GM23338 (cell line): ENCODE results near the gene SAAL1. TPM values are rescaled to one million over a fixed set of nuclear protein-coding genes. Genes with fewer than 3 reads are reported as not detected.

ENCODE experiments used
- ATAC-seq: fragments of 200-7000 bp; cut with Tn5 transposase; 3 replicates; pipeline ENCODE4 v1.9.1; 2020
- DNase-seq: peaks from one replicate; pipeline ENCODE4 v3.0.0-alpha.2; 2015; ENCODE audit warnings: low spot score
- H2AFZ ChIP-seq: fragments of 200-600 bp; sonication (generic); 2 replicates; pipeline ENCODE4 v1.8.0; 2016; ENCODE audit warnings: antibody characterized with exemption, mild to moderate bottlenecking, moderate library complexity
- H3F3A ChIP-seq: fragments of 200-600 bp; sonication (generic); replicated peaks from 2 replicates; pipeline ENCODE4 v1.8.0; 2017; ENCODE audit warnings: antibody characterized with exemption, mixed run types, low read depth
- H3K27ac ChIP-seq: fragments of 200-600 bp; sonication (generic); 2 replicates; pipeline ENCODE4 v1.6.1; 2016; ENCODE audit warnings: low read depth
- H3K27me3 ChIP-seq: fragments of 200-600 bp; sonication (generic); 2 replicates; pipeline ENCODE4 v1.8.0; 2016; ENCODE audit warnings: mild to moderate bottlenecking, mixed run types, moderate library complexity; ENCODE audit not compliant: insufficient read depth
- H3K36me3 ChIP-seq: fragments of 200-600 bp; sonication (generic); 2 replicates; pipeline ENCODE4 v1.8.0; 2016; ENCODE audit warnings: mild to moderate bottlenecking; ENCODE audit not compliant: insufficient read depth
- H3K4me1 ChIP-seq: fragments of 200-600 bp; sonication (generic); 2 replicates; pipeline ENCODE4 v1.8.0; 2016; ENCODE audit warnings: mild to moderate bottlenecking, moderate library complexity; ENCODE audit not compliant: insufficient read depth
- H3K4me2 ChIP-seq: fragments of 200-600 bp; sonication (generic); 2 replicates; pipeline ENCODE4 v1.7.1; 2017; ENCODE audit warnings: mixed run types
- H3K4me3 ChIP-seq: fragments of 200-600 bp; sonication (generic); 2 replicates; pipeline ENCODE4 v1.6.1; 2016; ENCODE audit warnings: mixed run types
- H3K79me2 ChIP-seq: fragments of 200-600 bp; sonication (generic); replicated peaks from 2 replicates; pipeline ENCODE4 v1.8.0; 2017; ENCODE audit warnings: mild to moderate bottlenecking; ENCODE audit not compliant: insufficient read depth
- H3K9me2 ChIP-seq: fragments of 200-600 bp; sonication (generic); 2 replicates; pipeline ENCODE4 v1.8.0; 2017; ENCODE audit not compliant: insufficient read depth
- H4K20me1 ChIP-seq: fragments of 200-600 bp; sonication (generic); replicated peaks from 2 replicates; pipeline ENCODE4 v1.8.0; 2017; ENCODE audit warnings: mild to moderate bottlenecking; ENCODE audit not compliant: insufficient read depth
- H3K27ac Mint-ChIP-seq: 2 replicates; pipeline ENCODE4 v1.8.0; 2020; ENCODE audit warnings: inconsistent platforms, mild to moderate bottlenecking, moderate library complexity, mixed read lengths
- H3K27me3 Mint-ChIP-seq: 3 replicates; pipeline ENCODE4 v1.8.0; 2022; ENCODE audit warnings: low read depth, mild to moderate bottlenecking, moderate library complexity, mixed read lengths, inconsistent platforms; ENCODE audit not compliant: insufficient read depth, poor library complexity
- H3K36me3 Mint-ChIP-seq: 3 replicates; pipeline ENCODE4 v1.8.0; 2021; ENCODE audit warnings: low read depth, mild to moderate bottlenecking, inconsistent platforms, moderate library complexity, mixed read lengths
- H3K4me1 Mint-ChIP-seq: 3 replicates; pipeline ENCODE4 v1.8.0; 2020; ENCODE audit warnings: mild to moderate bottlenecking, inconsistent platforms, mixed read lengths
- H3K4me3 Mint-ChIP-seq: 3 replicates; pipeline ENCODE4 v1.8.0; 2021; ENCODE audit warnings: moderate library complexity, mild to moderate bottlenecking, inconsistent platforms, mixed read lengths
- H3K9me3 Mint-ChIP-seq: 3 replicates; pipeline ENCODE4 v1.8.0; 2020; ENCODE audit warnings: moderate library complexity, mild to moderate bottlenecking, inconsistent platforms, mixed read lengths
- CREB1 ChIP-seq: fragments of 250-450 bp; sonication (Bioruptor Pico); IDR thresholded peaks from 2 replicates; pipeline ENCODE4 v1.5.0; 2020; ENCODE audit warnings: low read depth, mild to moderate bottlenecking, moderate library complexity
- CTCF ChIP-seq, 2 experiments: fragments of 200-600 bp in 1 of 2; sonication (generic) in 1 of 2; conservative IDR thresholded peaks; 2 replicates each; pipeline versions ENCODE4 v1.5.1 to v1.6.1; 2016 to 2017; ENCODE audit warnings: antibody characterized with exemption in 2 of 2, low read depth in 2 of 2, mild to moderate bottlenecking in 2 of 2, moderate library complexity in 1 of 2
- EZH2 ChIP-seq: fragments of 200-600 bp; sonication (generic); IDR thresholded peaks from one replicate; pipeline ENCODE4 v1.8.0; 2017; ENCODE audit warnings: antibody characterized with exemption, mild to moderate bottlenecking, low read depth; ENCODE audit not compliant: unreplicated experiment
- EZH2phosphoT487 ChIP-seq: fragments of 200-600 bp; sonication (generic); IDR thresholded peaks from one replicate; pipeline ENCODE4 v1.8.1; 2018; ENCODE audit warnings: antibody characterized with exemption; ENCODE audit not compliant: unreplicated experiment
- JUNB ChIP-seq: IDR thresholded peaks from one replicate; pipeline ENCODE4 v1.6.1; 2016; ENCODE audit warnings: antibody characterized with exemption; ENCODE audit not compliant: unreplicated experiment
- NANOG ChIP-seq: IDR thresholded peaks from 2 replicates; pipeline ENCODE4 v1.6.1; 2016; ENCODE audit warnings: antibody characterized with exemption, borderline replicate concordance
- POLR2AphosphoS5 ChIP-seq: IDR thresholded peaks from 2 replicates; pipeline ENCODE4 v1.6.1; 2016; ENCODE audit warnings: antibody characterized with exemption, low read depth
- REST ChIP-seq: IDR thresholded peaks from one replicate; pipeline ENCODE4 v1.6.1; 2018; ENCODE audit warnings: antibody characterized with exemption; ENCODE audit not compliant: unreplicated experiment
- STAT1 ChIP-seq: IDR thresholded peaks from one replicate; pipeline ENCODE4 v1.6.1; 2016; ENCODE audit warnings: antibody characterized with exemption; ENCODE audit not compliant: unreplicated experiment
- ZNF114 ChIP-seq: fragments of 250-450 bp; sonication (Bioruptor Pico); IDR thresholded peaks from 2 replicates; pipeline ENCODE4 v1.5.0; 2020; ENCODE audit warnings: mild to moderate bottlenecking, moderate library complexity
- ZNF331 ChIP-seq: fragments of 250-450 bp; sonication (Bioruptor Pico); IDR thresholded peaks from 2 replicates; pipeline ENCODE4 v1.5.0; 2020; ENCODE audit warnings: low read depth, mild to moderate bottlenecking, moderate library complexity
- polyA plus RNA-seq: library from polyadenylated mRNA; unstranded; fragments of >200 nt; fragmentation: Nextera tagmentation; extraction: Ambion mirVana; gene quantifications from 2 replicates; pipeline ENCODE4 v1.2.1, GENCODE V29; 2016
- total RNA-seq: library from RNA; depleted of rRNA; stranded (reverse); fragments of >200 nt; shearing (Covaris generic); gene quantifications from 2 replicates; pipeline ENCODE4 v1.2.3, GENCODE V29; 2014
- TF ChIP-seq, protein P1 (sequence below): IDR thresholded peaks from 2 replicates; pipeline ENCODE4 v1.6.1; 2016; ENCODE audit warnings: antibody characterized with exemption
- TF ChIP-seq, protein P2 (sequence below): fragments of 250-450 bp; sonication (Bioruptor Pico); IDR thresholded peaks from 2 replicates; pipeline ENCODE4 v1.5.0; 2020; ENCODE audit warnings: mild to moderate bottlenecking, moderate library complexity

Gene SAAL1
- total and polyA plus RNA-seq, 2 experiments from 2014 or later: 45.9 to 61.0 TPM

GRCh38 chr11:18105086-18105801 is 638 bp downstream of the SAAL1 start:
- Mint-ChIP-seq H3K27ac (peak overlapping the region; percentile 91), H3K36me3 (peaks cover 29% of the 10 kb centered on the region), H3K4me1 (peaks cover 6% of the 10 kb centered on the region), H3K27me3 (peaks cover 3% of the 10 kb centered on the region), H3K4me3 (peak overlapping the region; percentile 97), H3K9me3 (no peaks in the 10 kb centered on the region)
- no peaks in the 10 kb centered on the region for H3F3A ChIP-seq
- H3K27ac ChIP-seq: no peak overlapping the region
- H3K4me2 ChIP-seq: peak overlapping the region; percentile 81
- H3K27me3 ChIP-seq: no peaks in the 10 kb centered on the region
- H2AFZ ChIP-seq: peak overlapping the region; percentile 94
- DNase-seq (no peak), ATAC-seq (no peak)
- H3K4me1 ChIP-seq: peaks cover 4% of the 10 kb centered on the region; the same call in 1 of the 2 replicates
- peaks cover 15% of the 10 kb centered on the region; the same call in 1 of the 2 replicates for H3K36me3 ChIP-seq
- H4K20me1 ChIP-seq: peaks cover 11% of the 10 kb centered on the region; the same call in 1 of the 2 replicates
- TF ChIP-seq CTCF (conservative IDR thresholded peaks at IDR 0.05; ENCODE audit: low read depth in 2 of 2): no peak
- no peak for TF ChIP-seq STAT1
- TF ChIP-seq CREB1 (CRISPR knock-in tag): no peak
- TF ChIP-seq, protein P1, sequence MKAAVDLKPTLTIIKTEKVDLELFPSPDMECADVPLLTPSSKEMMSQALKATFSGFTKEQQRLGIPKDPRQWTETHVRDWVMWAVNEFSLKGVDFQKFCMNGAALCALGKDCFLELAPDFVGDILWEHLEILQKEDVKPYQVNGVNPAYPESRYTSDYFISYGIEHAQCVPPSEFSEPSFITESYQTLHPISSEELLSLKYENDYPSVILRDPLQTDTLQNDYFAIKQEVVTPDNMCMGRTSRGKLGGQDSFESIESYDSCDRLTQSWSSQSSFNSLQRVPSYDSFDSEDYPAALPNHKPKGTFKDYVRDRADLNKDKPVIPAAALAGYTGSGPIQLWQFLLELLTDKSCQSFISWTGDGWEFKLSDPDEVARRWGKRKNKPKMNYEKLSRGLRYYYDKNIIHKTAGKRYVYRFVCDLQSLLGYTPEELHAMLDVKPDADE: no peak
- TF ChIP-seq, protein P2, sequence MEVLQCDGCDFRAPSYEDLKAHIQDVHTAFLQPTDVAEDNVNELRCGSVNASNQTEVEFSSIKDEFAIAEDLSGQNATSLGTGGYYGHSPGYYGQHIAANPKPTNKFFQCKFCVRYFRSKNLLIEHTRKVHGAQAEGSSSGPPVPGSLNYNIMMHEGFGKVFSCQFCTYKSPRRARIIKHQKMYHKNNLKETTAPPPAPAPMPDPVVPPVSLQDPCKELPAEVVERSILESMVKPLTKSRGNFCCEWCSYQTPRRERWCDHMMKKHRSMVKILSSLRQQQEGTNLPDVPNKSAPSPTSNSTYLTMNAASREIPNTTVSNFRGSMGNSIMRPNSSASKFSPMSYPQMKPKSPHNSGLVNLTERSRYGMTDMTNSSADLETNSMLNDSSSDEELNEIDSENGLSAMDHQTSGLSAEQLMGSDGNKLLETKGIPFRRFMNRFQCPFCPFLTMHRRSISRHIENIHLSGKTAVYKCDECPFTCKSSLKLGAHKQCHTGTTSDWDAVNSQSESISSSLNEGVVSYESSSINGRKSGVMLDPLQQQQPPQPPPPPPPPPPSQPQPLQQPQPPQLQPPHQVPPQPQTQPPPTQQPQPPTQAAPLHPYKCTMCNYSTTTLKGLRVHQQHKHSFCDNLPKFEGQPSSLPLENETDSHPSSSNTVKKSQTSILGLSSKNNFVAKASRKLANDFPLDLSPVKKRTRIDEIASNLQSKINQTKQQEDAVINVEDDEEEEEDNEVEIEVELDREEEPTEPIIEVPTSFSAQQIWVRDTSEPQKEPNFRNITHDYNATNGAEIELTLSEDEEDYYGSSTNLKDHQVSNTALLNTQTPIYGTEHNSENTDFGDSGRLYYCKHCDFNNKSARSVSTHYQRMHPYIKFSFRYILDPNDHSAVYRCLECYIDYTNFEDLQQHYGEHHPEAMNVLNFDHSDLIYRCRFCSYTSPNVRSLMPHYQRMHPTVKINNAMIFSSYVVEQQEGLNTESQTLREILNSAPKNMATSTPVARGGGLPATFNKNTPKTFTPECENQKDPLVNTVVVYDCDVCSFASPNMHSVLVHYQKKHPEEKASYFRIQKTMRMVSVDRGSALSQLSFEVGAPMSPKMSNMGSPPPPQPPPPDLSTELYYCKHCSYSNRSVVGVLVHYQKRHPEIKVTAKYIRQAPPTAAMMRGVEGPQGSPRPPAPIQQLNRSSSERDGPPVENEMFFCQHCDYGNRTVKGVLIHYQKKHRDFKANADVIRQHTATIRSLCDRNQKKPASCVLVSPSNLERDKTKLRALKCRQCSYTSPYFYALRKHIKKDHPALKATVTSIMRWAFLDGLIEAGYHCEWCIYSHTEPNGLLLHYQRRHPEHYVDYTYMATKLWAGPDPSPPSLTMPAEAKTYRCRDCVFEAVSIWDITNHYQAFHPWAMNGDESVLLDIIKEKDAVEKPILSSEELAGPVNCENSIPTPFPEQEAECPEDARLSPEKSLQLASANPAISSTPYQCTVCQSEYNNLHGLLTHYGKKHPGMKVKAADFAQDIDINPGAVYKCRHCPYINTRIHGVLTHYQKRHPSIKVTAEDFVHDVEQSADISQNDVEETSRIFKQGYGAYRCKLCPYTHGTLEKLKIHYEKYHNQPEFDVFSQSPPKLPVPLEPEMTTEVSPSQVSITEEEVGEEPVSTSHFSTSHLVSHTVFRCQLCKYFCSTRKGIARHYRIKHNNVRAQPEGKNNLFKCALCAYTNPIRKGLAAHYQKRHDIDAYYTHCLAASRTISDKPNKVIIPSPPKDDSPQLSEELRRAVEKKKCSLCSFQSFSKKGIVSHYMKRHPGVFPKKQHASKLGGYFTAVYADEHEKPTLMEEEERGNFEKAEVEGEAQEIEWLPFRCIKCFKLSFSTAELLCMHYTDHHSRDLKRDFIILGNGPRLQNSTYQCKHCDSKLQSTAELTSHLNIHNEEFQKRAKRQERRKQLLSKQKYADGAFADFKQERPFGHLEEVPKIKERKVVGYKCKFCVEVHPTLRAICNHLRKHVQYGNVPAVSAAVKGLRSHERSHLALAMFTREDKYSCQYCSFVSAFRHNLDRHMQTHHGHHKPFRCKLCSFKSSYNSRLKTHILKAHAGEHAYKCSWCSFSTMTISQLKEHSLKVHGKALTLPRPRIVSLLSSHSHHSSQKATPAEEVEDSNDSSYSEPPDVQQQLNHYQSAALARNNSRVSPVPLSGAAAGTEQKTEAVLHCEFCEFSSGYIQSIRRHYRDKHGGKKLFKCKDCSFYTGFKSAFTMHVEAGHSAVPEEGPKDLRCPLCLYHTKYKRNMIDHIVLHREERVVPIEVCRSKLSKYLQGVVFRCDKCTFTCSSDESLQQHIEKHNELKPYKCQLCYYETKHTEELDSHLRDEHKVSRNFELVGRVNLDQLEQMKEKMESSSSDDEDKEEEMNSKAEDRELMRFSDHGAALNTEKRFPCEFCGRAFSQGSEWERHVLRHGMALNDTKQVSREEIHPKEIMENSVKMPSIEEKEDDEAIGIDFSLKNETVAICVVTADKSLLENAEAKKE: no peak
- TF ChIP-seq REST: no peak
- TF ChIP-seq NANOG: no peak
- TF ChIP-seq JUNB: no peak
- no peak for TF ChIP-seq EZH2phosphoT487
- no peak for TF ChIP-seq ZNF114 (CRISPR knock-in tag)
- no peak for TF ChIP-seq EZH2
- TF ChIP-seq ZNF331: no peak
- no peak for TF ChIP-seq POLR2AphosphoS5
- H3K9me2 ChIP-seq: no peaks in the 10 kb centered on the region
- peak overlapping the region; percentile 97 for H3K4me3 ChIP-seq
- H3K79me2 ChIP-seq: peaks cover 55% of the 10 kb centered on the region
